Suprapubic skin (tissue), 4 donors: Measurements from ENCODE around the gene HEY2. TPM values are rescaled to one million over a fixed set of nuclear protein-coding genes. Genes with fewer than 3 reads are reported as not detected.
"Not testable (repeated sequence)": the region's sequence is repeated elsewhere in the genome, so short reads cannot be mapped to it uniquely, and the experiment has no call there.

Experiments used
- DNase-seq, 2 donors: peaks; one replicate each; pipeline ENCODE4 v3.0.0-alpha.2; 2019; ENCODE audit warnings: low spot score in 2 of 2
- H3K27ac ChIP-seq: fragments of 200-600 bp; sonication (generic); one replicate; pipeline ENCODE4 v1.5.1; 2019
- H3K27me3 ChIP-seq: fragments of 200-600 bp; sonication (generic); one replicate; pipeline ENCODE4 v1.5.1; 2019
- H3K36me3 ChIP-seq: fragments of 200-600 bp; sonication (generic); one replicate; pipeline ENCODE4 v1.5.1; 2019
- H3K4me1 ChIP-seq: fragments of 200-600 bp; sonication (generic); one replicate; pipeline ENCODE4 v1.5.1; 2019
- H3K4me3 ChIP-seq: fragments of 200-600 bp; sonication (generic); one replicate; pipeline ENCODE4 v1.5.1; 2019; ENCODE audit warnings: mild to moderate bottlenecking
- H3K9me3 ChIP-seq: fragments of 200-600 bp; sonication (generic); one replicate; pipeline ENCODE4 v1.5.1; 2019
- EP300 ChIP-seq: sonication (generic); formaldehyde crosslinking; IDR thresholded peaks from one replicate; pipeline ENCODE4 v1.6.1; 2017; ENCODE audit warnings: antibody characterized with exemption
- POLR2A ChIP-seq, 2 donors: fragments of 450-650 bp; IDR thresholded peaks; one replicate each; pipeline ENCODE4 v1.6.1; 2017; ENCODE audit warnings: antibody characterized with exemption in 2 of 2, mild to moderate bottlenecking in 2 of 2, moderate library complexity in 2 of 2
- POLR2AphosphoS5 ChIP-seq, 3 donors: sonication (generic); formaldehyde crosslinking; IDR thresholded peaks; one replicate each; pipeline ENCODE4 v1.6.1; 2017; ENCODE audit warnings: antibody characterized with exemption in 3 of 3
- WGBS: methylation state at CpG from one replicate; pipeline ENCODE4 v1.1.5; 2018; 5-methylcytosine and 5-hydroxymethylcytosine counted together
- total RNA-seq, 4 donors: library from RNA; depleted of rRNA; stranded (reverse); fragments of >200 nt; gene quantifications; one replicate each; pipeline ENCODE4 v1.1.0, GENCODE V29; 2016
- TF ChIP-seq, protein P1 (sequence below), 2 donors: fragments of 200-600 bp in 1 of 2; fragments of 450-650 bp in 1 of 2; sonication (generic) in 1 of 2; IDR thresholded peaks; one replicate each; pipeline ENCODE4 v1.5.1; 2016 to 2019; ENCODE audit warnings: antibody characterized with exemption in 2 of 2, mild to moderate bottlenecking in 1 of 2, moderate library complexity in 1 of 2

HEY2 gene
- total RNA-seq, 4 donors from 2014 or later = 0.76 to 3.0 (median 1.9) TPM

DNA sequence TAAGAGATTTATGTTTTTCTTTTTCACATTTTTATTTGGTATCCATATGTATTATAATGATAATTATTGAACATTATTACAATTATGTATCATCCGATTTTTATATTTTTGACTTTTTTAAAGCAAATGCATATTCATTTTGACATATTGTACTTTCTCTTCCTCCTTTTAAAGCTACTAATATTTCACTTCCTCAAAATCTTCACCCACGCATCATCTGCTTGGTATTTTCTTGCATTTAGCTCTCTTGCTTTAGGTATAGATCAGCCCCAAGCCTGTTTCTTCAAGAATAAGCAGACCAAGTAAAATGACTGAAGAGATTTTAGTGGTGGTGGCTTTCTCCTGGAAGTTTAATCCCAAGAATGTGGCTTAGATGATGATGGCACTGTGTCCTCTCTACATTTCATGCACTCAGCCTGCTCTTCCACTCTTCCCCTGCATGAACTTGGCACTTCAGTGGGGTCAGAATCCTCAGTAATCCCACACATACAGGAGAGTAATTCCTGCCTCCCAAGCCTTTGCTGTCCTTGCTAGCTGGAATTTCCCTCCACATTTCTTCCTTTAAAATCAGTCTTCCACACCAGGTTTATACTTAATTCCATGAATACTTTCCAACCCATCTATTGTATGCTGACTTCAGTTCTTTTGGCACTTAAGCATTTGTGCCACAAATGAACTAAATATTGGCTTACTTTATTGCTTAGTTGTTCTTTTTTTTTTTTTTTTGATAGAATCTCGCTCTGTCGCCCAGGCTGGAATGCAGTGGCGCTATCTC is 49.5 kb downstream of the HEY2 start:
- DNase-seq = no peak
- 78% methylated on average over 5 of the region's 5 CpGs for WGBS
- H3K4me3 ChIP-seq = no peak overlapping the region
- H3K27me3 ChIP-seq = no peaks in the 10 kb centered on the region
- H3K9me3 ChIP-seq = no peaks in the 10 kb centered on the region
- H3K36me3 ChIP-seq = no peaks in the 10 kb centered on the region
- H3K4me1 ChIP-seq = peaks cover 26% of the 10 kb centered on the region
- TF ChIP-seq POLR2AphosphoS5 (IDR thresholded peaks at IDR 0.05) = no peak
- TF ChIP-seq, protein P1, sequence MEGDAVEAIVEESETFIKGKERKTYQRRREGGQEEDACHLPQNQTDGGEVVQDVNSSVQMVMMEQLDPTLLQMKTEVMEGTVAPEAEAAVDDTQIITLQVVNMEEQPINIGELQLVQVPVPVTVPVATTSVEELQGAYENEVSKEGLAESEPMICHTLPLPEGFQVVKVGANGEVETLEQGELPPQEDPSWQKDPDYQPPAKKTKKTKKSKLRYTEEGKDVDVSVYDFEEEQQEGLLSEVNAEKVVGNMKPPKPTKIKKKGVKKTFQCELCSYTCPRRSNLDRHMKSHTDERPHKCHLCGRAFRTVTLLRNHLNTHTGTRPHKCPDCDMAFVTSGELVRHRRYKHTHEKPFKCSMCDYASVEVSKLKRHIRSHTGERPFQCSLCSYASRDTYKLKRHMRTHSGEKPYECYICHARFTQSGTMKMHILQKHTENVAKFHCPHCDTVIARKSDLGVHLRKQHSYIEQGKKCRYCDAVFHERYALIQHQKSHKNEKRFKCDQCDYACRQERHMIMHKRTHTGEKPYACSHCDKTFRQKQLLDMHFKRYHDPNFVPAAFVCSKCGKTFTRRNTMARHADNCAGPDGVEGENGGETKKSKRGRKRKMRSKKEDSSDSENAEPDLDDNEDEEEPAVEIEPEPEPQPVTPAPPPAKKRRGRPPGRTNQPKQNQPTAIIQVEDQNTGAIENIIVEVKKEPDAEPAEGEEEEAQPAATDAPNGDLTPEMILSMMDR (IDR thresholded peaks at IDR 0.05) = no peak
- no peak overlapping the region for H3K27ac ChIP-seq

DNA sequence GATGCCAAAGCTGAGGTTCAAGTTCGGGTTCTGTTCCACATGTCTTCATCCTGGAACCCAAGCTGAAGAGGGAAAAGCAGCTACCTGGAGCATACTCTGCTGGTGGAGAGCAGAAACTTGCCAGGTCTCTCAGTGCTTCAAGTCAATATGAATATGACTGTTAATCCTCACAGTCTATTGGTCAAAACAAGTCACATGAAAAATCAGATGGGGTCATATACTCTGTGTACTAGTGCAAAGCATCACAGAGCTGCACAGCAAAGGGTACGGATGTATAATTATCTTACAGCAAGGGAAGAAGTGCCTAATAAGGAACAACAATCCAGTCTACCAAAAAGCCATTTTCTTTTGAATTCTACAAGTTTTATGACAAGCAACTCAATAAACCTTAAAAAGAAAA is 53.0 kb downstream of the HEY2 start:
- Histone ChIP-seq H3K27me3 (no peaks in the 10 kb centered on the region), H3K36me3 (no peaks in the 10 kb centered on the region), H3K4me1 (peaks cover 11% of the 10 kb centered on the region), H3K9me3 (no peaks in the 10 kb centered on the region), H3K27ac (no peak overlapping the region), H3K4me3 (no peak overlapping the region)
- 83% methylated on average over 2 of the region's 2 CpGs for WGBS
- TF ChIP-seq POLR2AphosphoS5 (IDR thresholded peaks at IDR 0.05) = no peak
- no peak for TF ChIP-seq POLR2A (IDR thresholded peaks at IDR 0.05)
- TF ChIP-seq, protein P1 (IDR thresholded peaks at IDR 0.05) = no peak
- TF ChIP-seq EP300 = no peak
- no peak for DNase-seq

DNA sequence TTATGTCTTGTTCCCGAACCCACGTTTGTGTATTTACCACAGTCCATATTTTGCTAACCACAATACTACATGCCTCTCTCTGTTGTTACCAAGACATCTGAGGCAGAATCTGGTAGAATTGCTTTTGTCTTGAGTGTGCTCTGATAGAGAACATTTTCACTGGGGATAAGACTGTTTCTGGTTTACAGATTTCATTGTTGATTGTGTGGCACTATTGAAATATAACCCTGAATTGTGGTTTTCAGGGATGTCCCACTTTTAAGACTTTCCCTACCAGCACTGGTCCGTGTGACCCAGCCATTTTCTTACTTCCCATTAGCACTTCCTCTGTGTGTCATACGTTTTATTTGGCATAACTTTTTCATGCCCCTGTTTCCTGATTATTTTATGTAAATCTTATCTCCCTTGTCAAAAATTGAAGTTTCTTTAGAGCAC is 53.5 kb downstream of the HEY2 start:
- Histone ChIP-seq H3K27me3 (no peaks in the 10 kb centered on the region), H3K27ac (peak overlapping the region; percentile 25), H3K36me3 (no peaks in the 10 kb centered on the region), H3K4me1 (peaks cover 11% of the 10 kb centered on the region), H3K4me3 (no peak overlapping the region), H3K9me3 (no peaks in the 10 kb centered on the region)
- WGBS = 54% methylated on average over 4 of the region's 4 CpGs
- no peak for DNase-seq
- TF ChIP-seq, protein P1 (IDR thresholded peaks at IDR 0.05) = no peak
- TF ChIP-seq POLR2A (IDR thresholded peaks at IDR 0.05) (no peak), POLR2AphosphoS5 (IDR thresholded peaks at IDR 0.05) (no peak), EP300 (no peak)

DNA sequence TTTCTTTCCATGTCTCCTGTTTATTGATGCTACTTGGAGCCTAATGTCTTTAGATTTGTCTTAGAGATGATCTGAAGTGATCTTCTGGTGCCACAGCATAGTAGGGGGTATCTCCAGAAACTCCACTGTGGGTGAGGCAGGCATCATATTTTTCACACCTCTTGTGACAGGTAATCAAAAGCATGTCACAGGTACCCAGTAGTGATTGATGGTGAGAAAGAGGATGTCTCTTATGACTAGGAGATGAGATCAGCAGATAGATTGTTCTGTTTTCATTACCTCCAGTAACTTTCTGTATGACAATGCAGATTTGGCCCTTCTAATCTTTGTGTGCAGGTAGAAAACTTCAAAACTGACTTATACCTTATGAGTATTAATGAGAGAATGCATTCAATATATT is 54.8 kb downstream of the HEY2 start:
- Histone ChIP-seq H3K27ac (no peak overlapping the region), H3K4me3 (no peak overlapping the region), H3K27me3 (no peaks in the 10 kb centered on the region), H3K36me3 (no peaks in the 10 kb centered on the region), H3K4me1 (peaks cover 11% of the 10 kb centered on the region), H3K9me3 (no peaks in the 10 kb centered on the region)
- TF ChIP-seq EP300 (no peak), POLR2A (IDR thresholded peaks at IDR 0.05) (no peak), POLR2AphosphoS5 (IDR thresholded peaks at IDR 0.05) (no peak)
- TF ChIP-seq, protein P1 (IDR thresholded peaks at IDR 0.05) = no peak
- no peak for DNase-seq

DNA sequence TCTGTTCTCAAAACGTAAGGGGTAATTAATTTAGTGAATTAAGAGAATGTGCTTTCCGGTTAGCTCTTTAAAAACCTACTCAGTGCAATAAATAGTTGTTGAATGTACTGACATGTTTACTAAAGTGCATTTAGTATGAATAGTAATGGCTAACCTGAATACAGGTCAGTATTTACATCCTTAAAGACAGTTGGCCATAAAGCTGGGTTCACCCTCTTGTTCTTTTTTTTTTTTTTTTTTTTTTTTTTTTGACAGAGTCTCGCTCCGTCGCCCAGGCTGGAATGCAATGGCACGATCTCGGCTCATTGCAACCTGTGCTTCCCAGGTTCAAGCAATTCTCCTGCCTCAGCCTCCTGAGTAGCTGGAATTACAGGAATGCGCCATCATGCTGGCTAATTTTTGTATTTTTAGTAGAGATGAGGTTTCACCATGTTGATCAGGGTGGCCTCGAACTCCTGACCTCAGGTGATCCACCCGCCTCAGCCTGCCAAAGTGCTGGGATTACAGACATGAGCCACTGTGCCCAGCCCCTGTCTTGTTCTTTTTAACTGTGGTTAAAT is 55.5 kb downstream of the HEY2 start:
- DNase-seq, H3K9me3 ChIP-seq, H3K4me3 ChIP-seq, H3K36me3 ChIP-seq, H3K27me3 ChIP-seq, H3K27ac ChIP-seq: not testable (repeated sequence)
- WGBS = 93% methylated on average over 10 of the region's 10 CpGs
- H3K4me1 ChIP-seq = peaks cover 15% of the 10 kb centered on the region
